ENCODE results near the gene HDGFL3.

GRCh38 chr15:83249030-83249343, 41.4 kb upstream of the HDGFL3 start:
- TF ChIP-seq SUZ12 (IDR thresholded peaks at IDR 0.05; ENCODE audit: extremely low read depth, insufficient read depth, insufficient read length) = no peak
- TF ChIP-seq ZNF274 (IDR thresholded peaks at IDR 0.05; ENCODE audit: low read depth, low read length) = no peak
- TF ChIP-seq YY1 (IDR thresholded peaks at IDR 0.05; ENCODE audit: insufficient read depth, insufficient read length) = no peak
